T-helper 1 cell treated with Interleukin-12 subunit alpha and Interleukin-12 subunit beta and Interleukin-4 antibody, amounts not matched to agents 30 ng/mL and 1 ng/mL, for 36 hours (primary cell): Measurements from ENCODE around the gene FOXO3B. TPM values are rescaled to one million over a fixed set of nuclear protein-coding genes. Genes with fewer than 3 reads are reported as not detected.
"Not testable (repeated sequence)": the region's sequence is repeated elsewhere in the genome, so short reads cannot be mapped to it uniquely, and the experiment has no call there.

Source experiments
- intact Hi-C: fragments of 100-400 bp; cut with micrococcal nuclease; formaldehyde crosslinking; loops from one replicate; pipeline ENCODE4 v1.15.1; 2024
- total RNA-seq: library from RNA; stranded (reverse); gene quantifications from 2 replicates; pipeline ENCODE4 v1.2.3, GENCODE V29; 2022

Gene FOXO3B
- total RNA-seq, 1 donor from 2014 or later, result 5.1 TPM

DNA sequence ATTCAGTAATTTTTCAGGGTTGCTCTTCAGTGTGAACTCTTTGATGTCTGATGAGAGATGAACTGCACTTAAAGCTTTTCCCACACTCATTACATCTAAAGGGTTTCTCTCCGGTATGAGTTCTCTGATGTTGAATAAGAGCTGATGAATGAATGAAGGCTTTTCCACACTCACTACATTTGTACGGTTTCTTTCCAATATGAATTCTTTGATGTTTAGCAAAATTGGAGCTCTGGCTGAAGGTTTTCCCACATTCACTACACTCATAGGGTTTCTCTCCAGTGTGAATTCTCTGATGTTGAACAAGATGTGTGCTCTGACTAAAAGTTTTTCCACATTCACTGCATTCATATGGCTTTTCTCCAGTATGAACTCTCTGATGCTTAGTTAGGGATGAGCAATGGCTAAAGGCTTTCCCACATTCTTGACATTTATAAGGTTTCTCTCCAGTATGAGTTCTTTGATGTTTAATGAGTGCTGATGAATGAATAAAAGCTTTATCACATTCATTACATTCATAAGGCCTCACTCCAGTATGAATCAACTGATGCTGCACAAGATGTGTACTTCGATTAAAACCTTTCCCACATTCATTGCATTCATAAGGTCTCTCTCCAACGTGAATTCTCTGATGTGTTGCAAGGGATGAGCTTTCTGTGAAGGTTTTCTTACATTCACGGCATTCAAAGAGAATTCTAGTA lies 20.0 kb downstream of the FOXO3B start:
- intact Hi-C loops, result not testable (repeated sequence)

DNA sequence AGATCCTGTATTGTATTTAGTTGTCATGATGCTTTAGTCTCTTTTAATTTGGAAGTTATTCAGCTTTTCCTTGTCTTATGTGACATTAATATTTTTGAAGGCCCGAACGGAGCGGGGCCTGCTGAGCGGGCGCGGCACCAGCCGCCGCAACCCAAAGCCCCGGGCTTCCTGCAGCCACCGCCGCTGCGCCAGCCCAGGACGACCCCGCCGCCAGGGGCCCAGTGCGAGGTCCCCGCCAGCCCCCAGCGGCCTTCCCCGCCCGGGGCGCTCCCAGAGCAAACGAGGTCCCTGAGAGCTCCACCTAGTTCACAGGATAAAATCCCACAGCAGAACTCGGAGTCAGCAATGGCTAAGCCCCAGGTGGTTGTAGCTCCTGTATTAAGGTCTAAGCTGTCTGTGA lies 32.0 kb downstream of the FOXO3B start:
- intact Hi-C loops, result not testable (repeated sequence)

DNA sequence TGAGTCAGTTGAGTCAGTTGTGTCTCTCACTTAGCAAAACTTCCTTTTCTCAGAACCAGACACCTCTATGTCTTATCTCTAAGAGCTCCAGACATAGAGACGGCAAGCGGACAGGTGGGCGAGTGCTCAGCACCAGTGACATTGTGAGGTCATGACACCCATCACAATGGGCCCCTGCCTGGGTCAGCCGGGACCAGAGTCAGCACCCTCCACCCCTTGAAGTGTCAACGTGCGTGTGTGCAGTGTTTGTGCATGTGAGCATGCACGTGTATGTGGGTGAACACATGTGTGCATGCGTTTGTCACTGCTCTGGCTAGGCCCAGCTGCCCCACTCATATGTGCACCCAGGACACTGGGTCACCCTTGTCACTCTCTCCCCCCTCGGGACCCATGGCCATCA lies 37.8 kb downstream of the FOXO3B start, which contains the start of gene TBC1D28:
TSS of gene TBC1D28 (minus strand) at position 101 of the 400 bp plus-strand sequence. CDS start 3,039 bp downstream, outside the sequence.
- intact Hi-C loops, result not testable (repeated sequence)

DNA sequence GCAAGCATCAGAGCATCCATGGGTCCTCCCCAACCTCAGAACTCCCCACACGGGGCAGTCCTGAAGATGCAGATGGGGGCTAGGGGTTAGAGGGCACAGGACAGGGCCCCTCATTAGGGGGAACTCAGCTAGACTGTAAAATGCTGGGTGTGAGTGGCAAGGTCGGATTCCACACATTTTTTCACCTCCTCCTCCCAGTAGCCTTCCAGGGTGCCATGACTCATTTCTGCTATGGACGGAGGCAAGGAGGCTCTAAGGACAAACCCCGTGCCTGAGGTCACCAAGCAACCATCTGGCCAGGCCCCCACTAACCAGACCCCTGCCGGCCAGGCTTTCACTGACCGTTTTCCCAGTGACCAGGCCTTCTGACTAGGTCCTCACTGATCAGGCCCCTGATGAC lies 39.0 kb downstream of the FOXO3B start:
- intact Hi-C loops, result not testable (repeated sequence)

DNA sequence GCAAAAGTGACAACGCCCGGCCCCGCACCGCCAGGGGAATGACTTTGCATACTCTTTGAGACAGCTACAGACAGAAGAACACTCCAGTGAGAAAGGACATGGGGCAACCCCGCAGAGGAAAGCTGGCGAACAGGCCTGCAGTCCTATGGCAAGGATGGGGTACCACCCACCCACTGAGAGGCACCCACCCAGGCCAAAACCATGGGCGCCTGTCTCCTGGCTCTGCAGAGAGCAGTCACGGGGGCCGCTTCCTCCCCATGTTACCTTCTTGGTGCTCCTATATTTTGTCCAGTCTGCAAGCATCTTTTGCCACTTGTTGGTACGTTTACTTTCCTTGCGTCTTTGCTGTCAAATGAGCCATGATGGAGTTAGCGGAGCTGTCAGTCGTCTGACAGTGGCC lies 43.8 kb downstream of the FOXO3B start:
- intact Hi-C loops, result not testable (repeated sequence)

DNA sequence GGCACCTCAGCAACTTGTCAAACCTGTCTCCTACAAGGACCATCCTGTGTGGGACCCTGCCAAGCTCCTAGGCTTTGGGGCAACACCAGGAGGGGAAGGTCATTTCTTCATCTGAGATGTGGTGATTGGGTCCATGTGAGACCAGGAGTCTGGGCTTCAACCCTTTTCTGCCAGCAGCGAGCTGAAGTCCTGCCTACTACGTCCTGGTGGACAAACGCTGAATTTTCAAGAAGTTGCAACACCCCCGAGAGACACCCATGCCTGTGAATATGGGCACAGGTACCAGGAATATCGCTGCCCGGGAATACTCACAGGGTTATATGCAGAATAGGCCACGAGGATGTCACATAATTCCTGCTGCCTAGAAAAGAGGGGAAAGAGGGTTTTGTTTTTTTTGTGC lies 45.9 kb downstream of the FOXO3B start:
- intact Hi-C loops, result not testable (repeated sequence)

DNA sequence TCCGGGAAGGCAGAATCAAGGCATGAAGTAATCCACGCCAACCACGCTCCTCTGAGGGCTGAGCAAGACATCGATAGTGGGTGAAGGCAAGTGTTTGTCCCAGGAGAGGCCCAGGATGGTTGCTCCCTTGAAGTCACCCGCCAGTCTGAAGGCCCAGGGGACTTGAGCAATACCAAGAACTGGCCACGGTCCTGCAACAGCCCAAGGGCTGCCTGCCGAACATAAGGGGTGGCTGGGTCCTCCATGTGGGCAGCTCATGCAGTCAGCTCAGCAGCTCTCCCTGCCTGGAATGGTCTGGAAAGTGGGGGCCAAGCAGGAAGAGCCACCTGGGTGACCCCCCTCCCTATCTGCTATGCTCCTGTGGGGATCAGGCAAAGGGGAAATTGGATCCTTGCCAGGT lies 46.3 kb downstream of the FOXO3B start:
- intact Hi-C loops, result not testable (repeated sequence)

DNA sequence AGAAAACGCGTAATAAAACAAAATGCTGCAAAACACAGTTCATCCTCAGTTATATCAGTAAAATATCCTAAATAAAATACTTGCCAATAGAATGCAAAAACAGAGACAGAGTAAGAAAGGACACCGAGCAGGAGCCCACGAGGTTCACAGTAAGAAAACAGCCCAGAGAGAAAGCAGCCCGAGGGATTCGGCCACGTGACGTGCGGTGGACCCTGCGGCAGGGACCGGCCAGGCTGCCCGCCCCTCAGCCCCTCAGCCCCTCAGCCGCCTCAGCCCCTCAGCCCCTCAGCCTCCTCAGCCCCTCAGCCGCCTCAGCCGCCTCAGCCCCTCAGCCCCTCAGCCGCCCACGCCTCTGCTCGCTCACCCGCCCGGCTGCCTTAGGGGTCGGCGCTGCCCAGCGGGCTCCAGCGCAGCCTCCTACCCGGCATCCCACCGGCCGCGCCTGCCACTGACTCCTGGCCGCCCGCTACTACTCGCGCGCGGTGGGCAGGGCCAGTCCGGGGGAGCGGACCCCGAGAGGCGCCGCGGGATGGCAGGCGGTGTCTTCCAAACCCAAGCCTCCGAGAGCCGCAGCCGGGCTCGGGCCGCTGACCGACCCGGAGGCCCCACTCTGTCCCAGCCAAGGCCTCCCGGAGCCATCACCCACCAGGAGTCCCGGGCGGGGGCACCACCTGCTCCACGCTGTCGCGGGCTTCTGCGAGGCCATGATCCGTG lies 47.4 kb downstream of the FOXO3B start:
- intact Hi-C loops, result not testable (repeated sequence)

Other genes starting within 250 kb of the FOXO3B start
- 0.37 and 0.64 TPM in 2 replicates for gene LGALS9C, start 205.5 kb downstream of the FOXO3B start, total RNA-seq
- not detected in 2 replicates for gene TBC1D28, start 37.9 kb downstream of the FOXO3B start, total RNA-seq
- gene FBXW10, start 61.7 kb upstream of the FOXO3B start, total RNA-seq, result 0.20 and 0.22 TPM in 2 replicates
- 30.7 and 37.9 TPM in 2 replicates for gene TVP23B, start 98.9 kb upstream of the FOXO3B start, total RNA-seq
- 49.2 and 50.4 TPM in 2 replicates for gene PRPSAP2, start 175.8 kb upstream of the FOXO3B start, total RNA-seq